ENCODE data around the gene KRT76.

- TF ChIP-seq CTCF (IDR thresholded peaks at IDR 0.05) (no peak), POLR2A (IDR thresholded peaks at IDR 0.05; ENCODE audit: low read depth) (no peak), EP300 (IDR thresholded peaks at IDR 0.05) (no peak), POLR2AphosphoS5 (IDR thresholded peaks at IDR 0.05) (no peak)
Measured at GRCh38 chr12:52766351-52767019, 10.7 kb downstream of the KRT76 start.

Measured in esophagus muscularis mucosa (tissue), 4 donors.